Measurements from ENCODE around the gene SLC8A1. TPM values are rescaled to one million over a fixed set of nuclear protein-coding genes. Genes with fewer than 3 reads are reported as not detected.

The SLC8A1 gene
- total RNA-seq, 3 donors from 2014 or later = 6.0 to 164 (median 17.0) TPM

GRCh38 chr2:40144022-40144421 is 307.9 kb downstream of the SLC8A1 start:
- no peaks in the 10 kb centered on the region for H3K4me1 ChIP-seq (ENCODE audit: low read depth)
- H3K36me3 ChIP-seq (ENCODE audit: low read depth) = no peaks in the 10 kb centered on the region
- DNase-seq (no peak), ATAC-seq (no peak)
- intact Hi-C loops (cut with DNase I, micrococcal nuclease) = no loop called here
- no peak for TF ChIP-seq CTCF (IDR thresholded peaks at IDR 0.05)
- no peak overlapping the region for H3K4me3 ChIP-seq
- H3K9me3 ChIP-seq = no peaks in the 10 kb centered on the region

- H3K36me3 ChIP-seq (ENCODE audit: low read depth) = no peaks in the 10 kb centered on the region
- intact Hi-C loops (cut with DNase I, micrococcal nuclease) = no loop called here
These were observed 313.6 kb downstream of the SLC8A1 start for GRCh38 chr2:40138314-40138713.

DNA sequence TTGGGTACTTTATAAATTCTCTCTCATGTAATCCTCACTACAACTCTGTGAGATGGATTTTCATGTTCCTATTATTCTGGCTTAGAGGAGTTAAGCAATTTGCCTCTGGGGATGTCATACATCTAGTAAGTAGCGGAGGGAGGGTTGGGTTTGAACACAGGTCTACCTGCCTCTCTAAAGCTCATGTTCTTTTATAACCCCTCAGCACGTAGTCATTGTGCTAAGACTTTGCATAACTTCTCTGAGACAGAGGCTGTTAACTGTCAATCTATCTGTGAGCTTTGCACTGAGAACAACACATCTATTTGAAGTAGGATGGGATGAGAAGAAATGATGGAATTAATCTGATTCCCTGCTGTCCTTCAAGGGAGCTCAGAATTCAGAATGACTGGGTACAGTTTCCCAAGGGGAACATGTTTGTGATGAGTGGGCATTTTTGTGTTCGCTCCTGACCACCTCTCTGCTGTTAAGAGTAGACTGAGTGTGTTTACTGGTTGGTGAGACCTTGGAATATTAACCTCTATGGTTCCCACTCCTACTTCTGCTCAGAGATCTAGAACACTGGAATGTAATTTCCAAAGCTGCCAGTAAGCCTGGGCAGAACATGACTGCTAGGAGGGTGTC is 320.7 kb downstream of the SLC8A1 start:
- DNase-seq (no peak), ATAC-seq (no peak)
- Histone ChIP-seq H3K4me1 (ENCODE audit: low read depth) (no peaks in the 10 kb centered on the region), H3K9me3 (no peaks in the 10 kb centered on the region), H3K36me3 (ENCODE audit: low read depth) (no peaks in the 10 kb centered on the region), H3K4me3 (no peak overlapping the region)
- intact Hi-C loops (cut with DNase I, micrococcal nuclease) = no loop called here
- no peak for TF ChIP-seq CTCF (IDR thresholded peaks at IDR 0.05)

More at GRCh38 chr2:40138314-40138713, 313.6 kb downstream of the SLC8A1 start:
- ATAC-seq = no peak
- DNase-seq = no peak
- Histone ChIP-seq H3K4me1 (ENCODE audit: low read depth) (no peaks in the 10 kb centered on the region), H3K4me3 (no peak overlapping the region), H3K9me3 (no peaks in the 10 kb centered on the region)
- no peak for TF ChIP-seq CTCF (IDR thresholded peaks at IDR 0.05)

GRCh38 chr2:40130251-40130994 is 321.5 kb downstream of the SLC8A1 start:
- TF ChIP-seq CTCF (IDR thresholded peaks at IDR 0.05) = no peak
- DNase-seq (no peak), ATAC-seq (no peak)
- Histone ChIP-seq H3K4me3 (no peak overlapping the region), H3K4me1 (ENCODE audit: low read depth) (no peaks in the 10 kb centered on the region), H3K36me3 (ENCODE audit: low read depth) (no peaks in the 10 kb centered on the region), H3K9me3 (no peaks in the 10 kb centered on the region)
- intact Hi-C loops (cut with DNase I, micrococcal nuclease) = no loop called here

DNA sequence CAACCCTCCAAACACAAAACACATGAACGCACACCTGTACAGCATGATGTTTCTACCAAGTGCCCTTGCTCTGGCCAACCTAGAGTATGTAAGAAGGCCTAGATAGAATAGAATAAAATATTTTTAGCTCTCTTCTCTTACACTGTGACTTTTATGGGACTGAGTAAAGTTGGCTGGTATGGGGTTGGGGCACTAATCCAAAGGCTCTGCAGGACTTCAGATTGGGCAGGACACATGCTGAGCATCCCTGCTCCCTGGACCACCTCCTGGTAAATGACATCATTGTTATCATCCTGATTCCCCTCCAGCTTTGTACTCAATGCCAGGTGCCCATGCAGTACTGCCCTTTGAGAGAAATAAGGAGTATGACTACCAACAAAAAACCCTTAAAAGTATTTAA is 322.2 kb downstream of the SLC8A1 start:
- TF ChIP-seq CTCF (IDR thresholded peaks at IDR 0.05) = no peak
- ATAC-seq = no peak
- H3K9me3 ChIP-seq = no peaks in the 10 kb centered on the region
- H3K4me3 ChIP-seq = no peak overlapping the region
- intact Hi-C loops (cut with DNase I, micrococcal nuclease) = no loop called here
- no peak for DNase-seq
- no peaks in the 10 kb centered on the region for H3K36me3 ChIP-seq (ENCODE audit: low read depth)
- H3K4me1 ChIP-seq (ENCODE audit: low read depth) = no peaks in the 10 kb centered on the region
